Nucleus accumbens (tissue), 56 donors: Measurements from ENCODE around the gene LENEP.
"Not testable (repeated sequence)": the region's sequence is repeated elsewhere in the genome, so short reads cannot be mapped to it uniquely, and the experiment has no call there.

Experiments
- DNase-seq, 56 donors: peaks; one replicate each; lab custom pipeline; 2025; lab: John Stamatoyannopoulos, UW

LENEP gene

DNA sequence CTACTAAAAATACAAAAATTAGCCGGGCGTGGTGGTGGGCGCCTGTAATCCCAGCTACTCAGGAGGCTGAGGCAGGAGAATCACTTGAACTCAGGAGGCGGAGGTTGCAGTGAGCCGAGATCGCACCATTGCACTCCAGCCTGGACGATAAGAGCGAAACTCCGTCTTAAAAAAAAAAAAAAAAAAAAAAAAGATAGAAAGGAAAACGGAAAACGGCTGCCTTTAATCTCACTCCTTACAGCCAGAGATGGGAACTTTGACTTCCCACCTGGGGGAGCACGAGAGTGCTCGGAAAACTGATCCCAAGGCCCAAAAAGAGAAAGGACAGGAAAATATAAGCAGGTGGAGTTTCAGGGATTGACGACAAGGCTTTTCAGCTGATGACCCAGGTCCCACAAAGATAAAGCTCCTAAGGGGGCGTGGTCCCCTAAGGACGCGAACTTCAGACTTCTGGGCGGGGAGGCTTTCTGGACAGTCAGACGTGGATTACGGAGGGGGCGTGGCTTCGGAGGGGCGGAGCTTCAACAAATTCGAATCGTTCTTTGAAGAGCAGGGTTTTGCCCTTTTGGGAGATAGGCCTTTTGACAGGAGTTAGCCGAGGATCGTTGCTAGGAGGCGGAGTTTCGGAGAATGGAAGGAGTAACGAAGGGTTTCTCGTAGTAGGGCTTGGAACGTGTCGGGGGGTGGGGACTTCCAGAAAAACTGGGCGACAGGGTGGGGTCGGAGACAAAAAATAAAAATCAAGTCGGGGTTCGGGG is 19.9 kb upstream of the LENEP start:
- peak in 54 of 56 donors; percentile 25 to 89 (median 74) for DNase-seq

DNA sequence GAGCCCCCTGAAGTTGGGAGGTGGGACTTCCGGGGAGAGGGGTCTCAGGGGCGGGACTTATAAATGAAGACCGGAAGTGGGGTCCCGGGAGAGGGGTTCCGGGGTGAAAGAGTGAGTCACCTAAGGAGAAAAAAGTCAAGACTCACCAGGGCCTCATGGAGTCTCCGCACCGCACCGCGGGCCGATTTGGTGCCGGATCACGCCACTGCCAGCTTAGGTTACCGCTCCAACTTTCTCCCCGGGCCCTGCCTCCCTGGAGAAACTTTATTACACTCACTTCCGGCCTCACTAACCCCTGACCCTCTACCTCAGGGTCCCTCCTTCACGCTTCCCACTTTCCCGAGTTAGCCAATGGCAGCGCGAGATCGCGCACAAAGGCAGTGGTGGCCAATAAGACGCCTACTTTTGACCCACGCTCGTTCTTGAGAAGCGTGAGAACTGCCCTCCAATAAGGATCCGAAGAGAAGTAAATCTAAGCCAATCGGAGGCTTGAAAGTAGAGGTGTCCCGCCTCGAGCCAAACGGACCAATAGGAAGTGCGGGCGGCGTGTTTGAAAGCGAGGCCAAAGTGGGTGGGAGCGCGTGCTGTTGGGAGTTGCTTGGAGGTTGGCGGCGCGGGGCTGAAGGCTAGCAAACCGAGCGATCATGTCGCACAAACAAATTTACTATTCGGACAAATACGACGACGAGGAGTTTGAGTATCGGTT is 19.1 kb upstream of the LENEP start, which contains the start of gene CKS1B:
CKS1B (plus strand) TSS at position 580 of the 706 bp plus-strand sequence; CDS start at position 645, 65 bp downstream.
- DNase-seq = peak; percentile 89 to 100 (median 98)

DNA sequence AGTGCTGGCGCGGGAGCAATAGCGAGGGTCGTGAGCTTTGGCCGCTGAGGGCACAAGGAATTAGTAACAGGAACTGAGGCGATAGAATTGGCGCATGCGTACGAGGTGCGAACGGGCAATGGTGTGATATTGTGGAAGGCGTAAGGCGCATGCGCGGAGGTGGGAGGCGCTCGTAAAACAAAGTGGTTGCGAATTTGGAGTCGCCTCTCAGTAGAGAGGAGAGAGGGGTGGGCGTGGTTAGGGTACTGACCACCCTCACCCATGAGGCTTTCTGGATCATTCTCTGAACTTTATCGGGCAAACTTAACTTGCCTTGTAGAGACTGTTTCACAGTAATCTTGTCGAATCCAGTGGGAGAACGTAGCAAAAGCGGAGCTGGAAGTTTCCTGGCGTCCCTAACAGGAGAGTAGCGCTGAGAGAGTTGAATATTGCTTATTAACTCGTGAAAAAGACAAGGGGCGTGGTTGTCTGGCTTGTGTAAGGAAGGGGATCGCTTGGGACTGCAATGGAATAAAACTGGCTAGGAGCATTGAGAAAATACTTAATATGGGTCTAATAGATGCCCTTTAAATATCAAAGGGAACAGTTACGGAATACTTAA is 18.5 kb upstream of the LENEP start:
- peak in 52 of 56 donors; percentile 55 to 99 (median 93) for DNase-seq

DNA sequence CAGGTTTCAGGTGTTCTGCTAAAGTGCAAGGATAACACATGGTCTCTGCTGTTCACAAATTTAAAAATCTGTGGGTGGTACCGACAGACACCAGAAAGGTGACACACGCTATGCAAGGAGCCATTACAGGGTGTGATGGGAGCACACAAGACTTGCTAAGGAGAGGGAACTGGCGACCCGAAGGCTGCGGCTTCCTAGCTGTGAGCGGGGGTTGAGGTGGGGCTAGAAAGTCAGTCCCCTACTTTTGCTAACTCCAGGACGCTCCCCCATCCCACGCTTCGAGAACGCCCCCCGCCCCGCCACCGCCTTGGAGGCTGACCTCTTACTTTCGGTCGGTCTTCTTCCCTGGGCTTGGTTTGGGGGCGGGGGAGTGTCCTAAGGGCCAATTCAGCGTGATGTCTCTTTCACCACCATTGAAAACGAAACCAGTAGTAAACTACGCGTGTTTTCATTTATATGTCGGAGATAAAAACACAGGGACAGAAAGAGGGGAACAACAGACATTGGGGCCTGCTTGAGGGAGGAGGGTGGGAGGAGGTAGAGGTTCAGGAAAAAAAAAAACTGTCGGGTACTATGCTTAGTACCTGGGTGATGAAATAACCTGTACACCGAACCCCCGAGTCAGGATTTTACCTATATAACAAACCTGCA is 17.9 kb upstream of the LENEP start:
- DNase-seq = peak in 18 of 56 donors; percentile 6 to 43 (median 22)

DNA sequence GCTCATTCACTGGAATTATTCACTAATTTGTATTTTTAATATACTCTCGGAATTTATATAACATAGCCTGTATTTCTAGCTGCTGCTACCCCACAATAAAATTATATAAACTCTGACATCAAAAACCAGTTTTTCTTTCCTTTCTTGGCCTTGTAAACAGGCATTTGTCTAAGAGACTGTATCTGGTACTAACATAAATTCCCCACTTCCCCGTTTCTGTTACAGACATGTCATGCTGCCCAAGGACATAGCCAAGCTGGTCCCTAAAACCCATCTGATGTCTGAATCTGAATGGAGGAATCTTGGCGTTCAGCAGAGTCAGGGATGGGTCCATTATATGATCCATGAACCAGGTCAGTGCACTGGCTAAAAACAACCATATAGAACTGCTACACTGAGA is 15.6 kb upstream of the LENEP start:
- DNase-seq = not testable (repeated sequence)

DNA sequence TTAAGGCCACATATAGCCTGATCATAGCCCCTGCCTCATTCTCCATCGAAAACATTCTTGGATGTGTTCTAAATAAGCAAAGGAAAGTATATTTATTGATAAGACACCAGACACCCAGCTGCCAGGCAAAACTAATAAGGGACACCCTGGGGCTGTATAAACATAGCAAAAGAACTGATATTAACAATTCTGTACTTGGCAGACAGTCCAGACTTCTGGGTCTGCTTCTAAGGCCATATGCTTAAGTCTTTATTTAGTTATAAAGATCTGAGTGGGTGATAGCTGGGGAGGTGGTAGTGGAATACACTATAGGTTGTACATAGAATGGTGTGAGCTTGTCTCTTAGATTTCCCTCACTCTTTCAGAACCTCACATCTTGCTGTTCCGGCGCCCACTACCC is 15.0 kb upstream of the LENEP start:
- DNase-seq = no peak

DNA sequence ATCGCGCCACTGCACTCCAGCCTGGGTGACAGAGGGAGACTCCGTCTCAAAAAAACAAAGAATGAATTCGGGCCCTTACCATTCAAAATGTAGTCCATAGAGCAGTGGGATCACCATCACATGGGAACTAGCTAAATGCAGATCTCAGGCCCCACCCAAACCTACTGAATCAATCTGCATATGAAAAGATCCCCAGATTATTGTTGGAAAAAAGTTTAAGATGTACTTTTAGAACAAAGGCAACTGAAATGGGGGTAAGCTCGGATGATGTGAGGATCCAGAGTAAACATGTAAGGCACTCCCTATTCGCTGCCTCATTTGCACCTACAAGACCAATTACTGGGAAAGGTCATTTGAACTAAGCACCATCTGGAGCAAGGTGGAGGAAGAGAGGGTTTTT is 11.0 kb upstream of the LENEP start:
- DNase-seq = no peak

DNA sequence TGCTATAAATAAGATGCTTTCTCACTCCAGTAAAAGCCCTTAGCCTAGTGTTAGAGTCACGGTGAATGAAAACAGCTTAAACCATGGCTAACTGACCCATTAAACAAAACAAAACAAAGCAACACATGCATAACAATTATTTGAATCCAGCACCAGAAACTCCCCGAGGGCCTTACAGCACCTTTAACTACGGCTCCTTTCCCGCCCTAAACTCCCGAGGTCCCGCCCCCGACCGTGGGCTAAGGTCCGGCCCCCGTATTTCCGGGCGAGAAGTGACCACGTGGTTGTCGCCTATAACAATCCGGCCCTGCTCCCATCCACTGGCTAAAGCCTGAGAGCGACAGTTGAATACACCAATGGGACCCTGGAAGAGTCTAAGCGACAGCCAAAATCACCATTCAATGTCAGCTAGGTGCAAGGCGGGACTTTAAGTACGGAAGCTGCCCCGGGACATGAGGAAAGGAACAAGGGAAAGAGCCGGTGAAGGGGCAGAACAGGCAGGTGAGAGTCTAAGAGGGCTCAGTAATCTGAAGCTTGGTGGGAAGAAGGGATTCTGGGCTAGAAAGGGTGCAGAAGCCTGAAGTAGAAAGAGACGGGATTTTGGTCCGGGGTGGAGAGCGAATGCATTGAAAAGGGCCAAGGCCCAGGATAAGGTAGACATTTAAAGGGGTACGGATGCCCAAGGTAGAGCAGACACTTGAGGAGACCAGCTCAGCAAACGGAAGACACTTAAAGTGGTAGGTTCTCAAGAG is 10.3 kb upstream of the LENEP start, which contains the start of gene FLAD1:
FLAD1 (plus strand) TSS at position 448 of the 752 bp plus-strand sequence. CDS start 351 bp downstream, outside the sequence.
- peak; percentile 79 to 98 (median 95) for DNase-seq

DNA sequence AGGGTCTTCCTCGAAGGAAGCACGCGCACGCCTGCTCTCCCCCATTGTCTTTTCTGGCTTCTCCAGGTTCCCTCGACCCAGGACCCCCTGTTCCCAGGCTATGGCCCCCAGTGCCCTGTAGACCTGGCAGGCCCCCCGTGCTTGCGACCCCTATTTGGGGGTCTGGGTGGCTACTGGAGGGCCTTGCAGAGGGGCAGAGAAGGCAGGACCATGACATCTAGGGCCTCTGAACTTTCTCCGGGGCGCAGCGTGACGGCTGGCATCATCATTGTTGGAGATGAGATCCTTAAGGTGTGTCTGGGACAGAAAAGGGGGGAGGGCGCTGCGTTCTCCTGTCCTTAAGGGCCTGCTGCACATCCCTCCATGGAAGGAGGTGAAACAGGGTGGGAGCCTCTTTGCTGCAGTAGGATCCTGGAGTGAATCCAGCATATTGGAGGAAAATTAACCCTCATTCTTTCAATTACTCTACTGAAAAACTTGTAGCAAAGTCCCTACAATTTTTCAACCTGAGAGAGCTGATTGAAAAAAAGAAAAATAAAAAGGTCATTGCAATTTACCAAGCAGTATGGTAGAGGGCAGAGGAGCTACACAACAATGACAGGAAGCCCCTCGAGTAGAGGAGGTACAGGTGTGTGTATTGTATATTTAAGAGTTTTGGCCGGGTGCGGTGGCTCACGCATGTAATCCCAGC is 9.5 kb upstream of the LENEP start:
- no peak for DNase-seq

DNA sequence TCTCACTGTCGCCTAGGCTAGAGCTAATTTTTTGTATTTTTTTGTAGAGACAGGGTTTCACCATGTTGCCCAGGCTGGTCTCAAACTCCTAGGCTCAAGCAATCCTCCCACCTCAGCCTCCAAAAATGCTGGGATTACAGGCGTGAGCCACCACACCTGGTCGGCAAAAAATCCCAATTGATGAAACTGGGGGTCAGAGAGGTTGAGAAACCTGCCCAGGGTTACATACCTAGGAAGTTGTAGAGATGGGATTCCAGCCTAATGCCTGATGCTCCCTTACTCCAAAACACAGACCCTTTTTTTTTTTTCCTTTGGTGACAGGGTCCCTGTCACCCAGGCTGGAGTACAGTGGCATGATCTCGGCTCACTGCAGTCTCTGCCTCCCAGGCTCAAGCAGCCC is 6.7 kb upstream of the LENEP start:
- not testable (repeated sequence) for DNase-seq

DNA sequence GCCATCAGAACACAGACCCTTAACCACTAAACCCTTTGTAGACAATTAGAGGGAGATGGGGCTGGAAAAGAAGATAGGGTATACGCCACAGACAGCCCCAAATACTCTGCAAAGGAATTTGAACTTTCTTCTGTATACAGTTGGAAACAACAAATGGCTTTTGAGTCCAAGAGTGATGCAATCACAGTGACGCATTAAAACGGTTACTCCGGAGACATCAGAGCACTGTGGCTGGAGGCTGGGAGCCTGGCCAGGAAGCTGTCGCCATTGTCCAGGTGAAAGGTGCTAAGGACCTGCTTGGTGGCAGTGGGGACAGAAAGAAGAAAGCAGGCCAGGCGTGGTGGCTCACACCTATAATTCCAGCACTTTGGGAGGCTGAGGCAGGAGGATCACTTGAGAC is 6.1 kb upstream of the LENEP start:
- DNase-seq = no peak

DNA sequence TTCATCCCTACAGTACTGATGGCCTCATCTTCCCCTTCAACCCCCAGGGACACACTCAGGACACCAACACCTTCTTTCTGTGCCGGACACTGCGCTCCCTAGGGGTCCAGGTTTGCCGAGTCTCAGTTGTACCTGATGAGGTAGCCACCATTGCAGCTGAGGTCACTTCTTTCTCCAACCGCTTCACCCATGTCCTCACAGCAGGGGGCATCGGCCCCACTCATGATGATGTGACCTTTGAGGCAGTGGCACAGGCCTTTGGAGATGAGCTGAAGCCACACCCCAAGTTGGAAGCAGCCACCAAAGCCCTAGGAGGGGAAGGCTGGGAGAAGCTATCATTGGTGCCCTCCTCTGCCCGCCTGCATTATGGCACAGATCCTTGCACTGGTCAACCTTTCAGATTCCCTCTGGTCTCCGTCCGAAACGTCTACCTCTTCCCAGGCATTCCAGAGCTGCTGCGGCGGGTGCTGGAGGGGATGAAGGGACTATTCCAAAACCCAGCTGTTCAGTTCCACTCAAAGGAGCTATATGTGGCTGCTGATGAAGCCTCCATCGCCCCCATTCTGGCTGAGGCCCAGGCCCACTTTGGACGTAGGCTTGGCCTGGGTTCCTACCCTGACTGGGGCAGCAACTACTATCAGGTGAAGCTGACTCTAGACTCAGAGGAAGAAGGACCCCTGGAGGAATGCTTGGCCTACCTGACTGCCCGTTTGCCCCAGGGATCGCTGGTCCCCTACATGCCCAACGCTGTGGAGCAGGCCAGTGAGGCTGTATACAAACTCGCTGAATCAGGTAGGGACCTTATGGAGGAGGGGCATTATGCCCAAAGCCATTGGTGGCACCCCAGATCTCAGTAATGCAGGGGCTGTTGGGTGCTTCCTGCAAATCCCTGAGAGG is 5.1 kb upstream of the LENEP start:
- no peak for DNase-seq

DNA sequence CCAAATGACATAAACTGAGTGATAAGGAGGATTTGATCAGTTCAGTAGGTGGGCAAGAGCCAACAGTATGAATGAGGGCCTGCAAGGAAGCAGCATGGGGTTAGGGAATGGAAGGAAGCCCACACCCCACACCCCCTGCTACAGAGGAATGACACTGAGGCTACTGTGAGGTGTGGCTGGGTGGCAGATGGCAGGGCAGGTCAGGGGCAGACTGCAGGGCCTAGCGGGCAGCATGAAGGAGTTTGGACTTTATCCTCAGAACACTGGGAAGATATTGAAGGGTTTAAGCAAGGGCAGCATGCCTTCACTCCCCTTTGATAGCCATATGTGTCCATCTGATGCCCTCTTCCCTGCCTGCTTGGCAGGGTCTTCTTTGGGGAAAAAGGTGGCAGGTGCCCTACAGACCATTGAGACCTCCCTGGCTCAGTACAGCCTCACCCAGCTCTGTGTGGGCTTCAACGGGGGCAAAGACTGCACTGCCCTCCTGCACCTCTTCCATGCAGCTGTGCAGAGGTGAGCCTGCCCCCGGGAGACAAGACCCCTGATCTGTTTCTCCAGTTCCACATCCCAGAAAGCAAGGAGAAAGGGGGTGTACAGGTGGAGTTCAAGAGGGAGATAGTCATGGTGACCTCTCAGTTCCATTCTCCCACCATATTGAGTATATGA is 4.1 kb upstream of the LENEP start:
- DNase-seq = no peak

DNA sequence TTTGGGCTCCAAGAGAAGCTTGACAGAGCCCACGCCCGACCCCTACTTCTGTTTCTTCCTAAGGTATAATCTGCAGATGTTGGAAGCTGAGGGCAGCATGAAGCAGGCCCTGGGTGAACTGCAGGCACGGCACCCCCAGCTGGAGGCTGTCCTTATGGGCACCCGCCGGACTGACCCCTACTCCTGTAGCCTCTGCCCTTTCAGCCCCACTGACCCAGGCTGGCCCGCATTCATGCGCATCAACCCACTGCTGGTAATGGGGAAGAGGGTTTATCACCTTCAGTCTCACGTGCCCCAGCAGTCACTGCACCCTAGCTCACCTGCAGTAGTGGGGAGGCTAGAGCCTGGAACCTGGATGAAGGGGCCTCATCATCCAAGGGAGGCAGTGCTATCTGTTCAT is 3.1 kb upstream of the LENEP start:
- no peak for DNase-seq

DNA sequence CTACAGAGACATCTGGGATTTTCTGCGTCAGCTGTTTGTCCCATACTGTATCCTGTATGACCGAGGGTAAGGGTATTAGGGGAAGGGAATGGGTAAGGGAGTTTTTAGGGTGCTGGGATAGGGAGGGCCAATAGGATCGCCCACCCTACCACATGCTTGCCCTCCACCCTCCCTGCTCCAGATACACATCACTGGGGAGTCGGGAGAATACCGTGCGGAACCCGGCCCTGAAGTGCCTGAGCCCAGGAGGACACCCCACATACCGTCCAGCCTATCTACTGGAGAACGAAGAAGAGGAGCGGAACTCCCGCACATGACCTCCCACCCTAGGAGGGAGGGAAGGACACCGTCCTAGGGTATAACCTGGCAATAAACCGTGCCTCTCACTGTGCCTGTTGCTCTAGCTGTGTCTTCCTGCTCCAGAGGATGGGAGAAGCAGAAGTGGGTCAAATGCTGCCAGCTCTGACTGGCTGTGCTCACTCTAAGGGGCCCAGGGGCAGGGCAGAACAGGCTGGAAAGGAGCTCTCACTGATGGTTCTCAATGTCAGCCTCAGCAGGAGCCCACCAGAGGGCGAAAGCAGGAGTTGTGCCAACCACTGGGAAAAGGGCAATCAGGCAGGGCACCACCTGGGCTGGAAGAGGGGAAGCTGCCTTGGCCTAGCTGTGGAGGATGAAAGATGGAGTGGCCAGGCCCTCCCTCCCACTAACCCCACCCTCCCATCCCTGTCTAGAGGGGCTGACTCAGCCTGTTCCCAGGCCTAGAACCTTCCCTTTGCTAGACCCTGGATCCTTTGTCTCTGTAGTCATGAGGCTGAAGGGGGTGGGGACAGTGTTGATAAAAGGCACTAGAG is 440 bp upstream of the LENEP start:
- peak in 1 of 56 donors; percentile 12 for DNase-seq

DNA sequence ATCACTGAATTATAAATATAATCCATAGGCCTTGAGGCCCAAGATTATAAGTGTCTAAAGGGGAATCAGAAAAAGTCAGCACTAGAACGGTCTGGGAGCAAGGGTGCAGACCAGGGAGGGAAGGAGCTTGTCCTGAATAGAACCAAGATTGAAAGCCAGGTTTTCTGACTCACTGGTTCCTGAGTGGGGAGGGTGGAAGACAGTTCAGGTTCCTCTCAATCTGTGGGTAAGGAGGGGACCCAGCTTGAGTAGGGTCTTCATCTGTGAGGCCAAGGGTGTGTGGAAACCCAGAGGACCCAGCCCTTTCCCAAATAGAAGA is 842 bp downstream of the LENEP start:
- DNase-seq = no peak

DNA sequence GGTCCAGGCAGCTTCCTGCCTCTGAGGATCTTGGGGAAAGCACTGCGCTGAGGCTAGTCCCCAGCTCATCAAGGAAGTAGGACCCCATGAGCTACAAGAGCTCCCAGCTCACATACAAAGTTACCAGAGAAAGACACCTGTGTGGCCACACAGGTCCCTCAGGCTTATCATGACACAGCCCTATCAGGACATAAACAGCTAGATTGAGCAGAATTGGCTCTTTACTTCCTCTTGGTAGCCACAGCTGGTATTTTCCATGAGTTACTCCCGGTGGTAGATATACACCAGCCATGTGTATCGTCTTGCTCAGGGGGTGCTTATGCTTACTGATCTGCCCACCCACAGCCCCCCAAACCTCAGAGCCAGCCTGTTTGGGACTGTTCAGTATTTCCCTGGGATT is 1.2 kb downstream of the LENEP start:
- DNase-seq = no peak
